Prostate gland (tissue), 2 donors: ENCODE measurements around the gene ATE1.

Experiments
- POLR2A ChIP-seq: fragments of 450-650 bp; IDR thresholded peaks from one replicate; pipeline ENCODE4 v1.6.1; 2016; ENCODE audit warnings: antibody characterized with exemption, mild to moderate bottlenecking
- POLR2AphosphoS5 ChIP-seq: sonication (generic); formaldehyde crosslinking; IDR thresholded peaks from one replicate; pipeline ENCODE4 v1.6.1; 2017; ENCODE audit warnings: antibody characterized with exemption
- TF ChIP-seq, protein P1 (sequence below), 4 experiments: fragments of 200-600 bp in 2 of 4; fragments of 450-650 bp in 2 of 4; sonication (generic) in 2 of 4; IDR thresholded peaks; 1 replicate in 3 of 4; 2 replicates in 1 of 4; pipeline ENCODE4 v1.5.1; 2016 to 2019; ENCODE audit warnings: antibody characterized with exemption in 4 of 4, mild to moderate bottlenecking in 2 of 4, moderate library complexity in 2 of 4

GRCh38 chr10:121862042-121862441 is 65.8 kb downstream of the ATE1 start:
- TF ChIP-seq, protein P1, sequence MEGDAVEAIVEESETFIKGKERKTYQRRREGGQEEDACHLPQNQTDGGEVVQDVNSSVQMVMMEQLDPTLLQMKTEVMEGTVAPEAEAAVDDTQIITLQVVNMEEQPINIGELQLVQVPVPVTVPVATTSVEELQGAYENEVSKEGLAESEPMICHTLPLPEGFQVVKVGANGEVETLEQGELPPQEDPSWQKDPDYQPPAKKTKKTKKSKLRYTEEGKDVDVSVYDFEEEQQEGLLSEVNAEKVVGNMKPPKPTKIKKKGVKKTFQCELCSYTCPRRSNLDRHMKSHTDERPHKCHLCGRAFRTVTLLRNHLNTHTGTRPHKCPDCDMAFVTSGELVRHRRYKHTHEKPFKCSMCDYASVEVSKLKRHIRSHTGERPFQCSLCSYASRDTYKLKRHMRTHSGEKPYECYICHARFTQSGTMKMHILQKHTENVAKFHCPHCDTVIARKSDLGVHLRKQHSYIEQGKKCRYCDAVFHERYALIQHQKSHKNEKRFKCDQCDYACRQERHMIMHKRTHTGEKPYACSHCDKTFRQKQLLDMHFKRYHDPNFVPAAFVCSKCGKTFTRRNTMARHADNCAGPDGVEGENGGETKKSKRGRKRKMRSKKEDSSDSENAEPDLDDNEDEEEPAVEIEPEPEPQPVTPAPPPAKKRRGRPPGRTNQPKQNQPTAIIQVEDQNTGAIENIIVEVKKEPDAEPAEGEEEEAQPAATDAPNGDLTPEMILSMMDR (IDR thresholded peaks at IDR 0.05): no peak
- TF ChIP-seq POLR2AphosphoS5 (no peak), POLR2A (no peak)
